Keratinocyte (primary cell): ENCODE measurements around the gene OBSCN. TPM values are rescaled to one million over a fixed set of nuclear protein-coding genes. Genes with fewer than 3 reads are reported as not detected.

Source experiments
- DNase-seq: peaks from one replicate; pipeline ENCODE4 v3.0.0-alpha.2; 2011; ENCODE audit warnings: low read depth, missing footprints, low spot score
- FAIRE-seq: peaks from 2 replicates; lab custom pipeline; 2011; peaks lifted over from hg19 to GRCh38; lab: Jason Lieb, UNC
- H2AFZ ChIP-seq: 2 replicates; pipeline ENCODE4 v1.6.0; 2012; ENCODE audit warnings: low read length, control low read depth, inconsistent platforms; ENCODE audit not compliant: control insufficient read depth
- H3K27ac ChIP-seq: 2 replicates; pipeline ENCODE4 v1.5.1; 2011; ENCODE audit warnings: low read length; ENCODE audit not compliant: control insufficient read depth, insufficient read depth
- H3K27me3 ChIP-seq: 3 replicates; pipeline ENCODE4 v1.6.0; 2011; ENCODE audit warnings: low read length; ENCODE audit not compliant: control insufficient read depth, insufficient read depth; ENCODE audit errors: extremely low read depth
- H3K36me3 ChIP-seq, 2 experiments: 2 replicates in 1 of 2; 3 replicates in 1 of 2; pipeline ENCODE4 v1.5.1; 2011; ENCODE audit warnings: low read length in 2 of 2, mild to moderate bottlenecking in 1 of 2; ENCODE audit not compliant: control insufficient read depth in 2 of 2, insufficient read depth in 2 of 2; ENCODE audit errors: extremely low read depth in 1 of 2
- H3K4me1 ChIP-seq: 3 replicates; pipeline ENCODE4 v1.5.1; 2011; ENCODE audit warnings: low read length; ENCODE audit not compliant: control insufficient read depth, insufficient read depth; ENCODE audit errors: extremely low read depth
- H3K4me2 ChIP-seq: 3 replicates; pipeline ENCODE4 v1.6.0; 2011; ENCODE audit warnings: low read depth, low read length; ENCODE audit not compliant: control insufficient read depth, insufficient read depth; ENCODE audit errors: extremely low read depth
- H3K4me3 ChIP-seq, 3 experiments: fragments of 200-600 bp in 1 of 3; sonication (generic) in 1 of 3; 2 replicates in 2 of 3; 3 replicates in 1 of 3; pipeline ENCODE4 v1.5.1; 2011 to 2016; ENCODE audit warnings: low read length in 3 of 3, mild to moderate bottlenecking in 3 of 3, control low read depth in 2 of 3, inconsistent platforms in 1 of 3, low read depth in 1 of 3, mixed read lengths in 1 of 3, mixed run types in 1 of 3, moderate library complexity in 1 of 3; ENCODE audit not compliant: control insufficient read depth in 2 of 3, insufficient read depth in 2 of 3; ENCODE audit errors: extremely low read depth in 1 of 3
- H3K79me2 ChIP-seq: 2 replicates; pipeline ENCODE4 v1.6.0; 2012; ENCODE audit warnings: low read length; ENCODE audit not compliant: control insufficient read depth, insufficient read depth
- H3K9ac ChIP-seq: 3 replicates; pipeline ENCODE4 v1.6.0; 2011; ENCODE audit warnings: low read length; ENCODE audit not compliant: control insufficient read depth, insufficient read depth; ENCODE audit errors: extremely low read depth
- H3K9me1 ChIP-seq: 3 replicates; pipeline ENCODE4 v1.6.0; 2011; ENCODE audit warnings: low read length; ENCODE audit not compliant: control insufficient read depth, insufficient read depth; ENCODE audit errors: extremely low read depth
- H3K9me3 ChIP-seq: 2 replicates; pipeline ENCODE4 v1.5.1; 2012; ENCODE audit warnings: low read depth, low read length; ENCODE audit not compliant: control insufficient read depth
- H4K20me1 ChIP-seq: 3 replicates; pipeline ENCODE4 v1.6.0; 2011; ENCODE audit warnings: low read length; ENCODE audit not compliant: control insufficient read depth, insufficient read depth; ENCODE audit errors: extremely low read depth
- EZH2 ChIP-seq: IDR thresholded peaks from one replicate; pipeline ENCODE4 v1.6.1; 2012; ENCODE audit warnings: inconsistent platforms, mild to moderate bottlenecking, low read length, moderate library complexity
- dilution Hi-C: fragments of 300-500 bp; cut with MboI; formaldehyde crosslinking; loops from one replicate; pipeline ENCODE4 v1.7.0; 2020; ENCODE audit warnings: low sequenced_read_pairs; ENCODE audit not compliant: extremely low pct_ligation_motif_present
- polyA plus RNA-seq, 5 experiments: library from polyadenylated mRNA; depleted of rRNA in 3 of 5; stranded (reverse) in 3 of 5; stranded (forward) in 1 of 5; unstranded in 1 of 5; fragments of >200 nt; gene quantifications; 1 replicate in 1 of 5; 2 replicates in 3 of 5; 3 replicates in 1 of 5; pipeline versions ENCODE4 v1.2.1 to v1.2.3, GENCODE V29; 2011 to 2012; ENCODE audit warnings: missing spikeins in 2 of 5, low read depth in 1 of 5, low replicate concordance in 1 of 5
- TF ChIP-seq, protein P1 (sequence below), 3 experiments: IDR thresholded peaks in 1 of 3; conservative IDR thresholded peaks in 1 of 3; optimal IDR thresholded peaks in 1 of 3; 2 replicates in 2 of 3; 3 replicates in 1 of 3; pipeline versions ENCODE3 to v1.5.1; 2011; ENCODE audit warnings: low read length in 3 of 3, mild to moderate bottlenecking in 3 of 3, moderate library complexity in 2 of 3, control low read depth in 1 of 3, inconsistent platforms in 1 of 3; ENCODE audit not compliant: insufficient read depth in 2 of 3; ENCODE audit errors: extremely low read depth in 1 of 3

Gene OBSCN
- polyA plus RNA-seq, 1 donor (not counting 4 experiments of a cell fraction or from before 2014, with no cell fraction given): 1.8 TPM

DNA sequence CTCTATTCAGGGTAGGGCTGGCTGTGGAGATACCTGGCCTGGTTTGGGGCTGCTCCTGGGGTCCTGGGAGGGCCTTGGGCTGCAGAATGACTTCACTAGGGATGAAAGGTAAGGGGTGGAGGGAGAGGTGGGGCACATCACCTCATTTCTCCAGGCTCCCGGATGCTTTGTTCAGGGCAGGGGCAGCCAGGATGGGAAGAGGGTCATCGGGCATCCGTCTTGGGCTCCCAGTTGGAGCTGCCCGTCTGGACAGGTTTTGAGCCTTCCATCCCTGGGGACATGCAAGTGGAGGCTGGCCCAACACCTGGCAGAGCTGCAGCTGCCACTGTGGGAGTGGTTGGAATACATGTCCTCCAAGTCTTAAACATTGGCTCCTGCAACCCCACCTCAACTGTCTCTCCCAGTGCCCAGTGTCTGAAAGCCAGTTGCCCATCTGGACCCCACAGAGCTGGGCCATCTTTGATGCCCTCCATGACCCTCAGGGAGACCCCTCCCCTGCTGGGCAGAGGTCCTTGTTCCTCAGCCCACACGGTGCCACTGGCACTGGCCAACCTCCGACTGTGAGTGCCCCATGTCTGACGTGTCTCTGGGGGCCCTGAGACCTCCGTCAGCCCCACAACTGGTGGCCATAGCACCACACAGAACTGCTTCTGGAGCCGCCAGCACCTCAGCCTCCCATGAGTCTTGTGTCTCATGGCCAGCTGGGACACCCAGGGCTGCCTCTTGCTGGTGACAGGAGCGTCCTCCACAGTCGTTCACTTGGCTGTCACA, 145.9 kb downstream of the OBSCN start:
- Histone ChIP-seq H3K4me3 (no peak overlapping the region), H3K79me2 (no peaks in the 10 kb centered on the region), H3K27ac (no peak overlapping the region), H2AFZ (no peak overlapping the region), H3K4me2 (peak overlapping the region; percentile 48), H3K27me3 (no peaks in the 10 kb centered on the region), H3K9ac (no peak overlapping the region), H4K20me1 (no peaks in the 10 kb centered on the region), H3K9me1 (peaks cover 3% of the 10 kb centered on the region), H3K36me3 (no peaks in the 10 kb centered on the region), H3K4me1 (peaks cover 8% of the 10 kb centered on the region), H3K9me3 (no peaks in the 10 kb centered on the region)
- FAIRE-seq: no peak
- no peak for TF ChIP-seq EZH2
- TF ChIP-seq, protein P1, sequence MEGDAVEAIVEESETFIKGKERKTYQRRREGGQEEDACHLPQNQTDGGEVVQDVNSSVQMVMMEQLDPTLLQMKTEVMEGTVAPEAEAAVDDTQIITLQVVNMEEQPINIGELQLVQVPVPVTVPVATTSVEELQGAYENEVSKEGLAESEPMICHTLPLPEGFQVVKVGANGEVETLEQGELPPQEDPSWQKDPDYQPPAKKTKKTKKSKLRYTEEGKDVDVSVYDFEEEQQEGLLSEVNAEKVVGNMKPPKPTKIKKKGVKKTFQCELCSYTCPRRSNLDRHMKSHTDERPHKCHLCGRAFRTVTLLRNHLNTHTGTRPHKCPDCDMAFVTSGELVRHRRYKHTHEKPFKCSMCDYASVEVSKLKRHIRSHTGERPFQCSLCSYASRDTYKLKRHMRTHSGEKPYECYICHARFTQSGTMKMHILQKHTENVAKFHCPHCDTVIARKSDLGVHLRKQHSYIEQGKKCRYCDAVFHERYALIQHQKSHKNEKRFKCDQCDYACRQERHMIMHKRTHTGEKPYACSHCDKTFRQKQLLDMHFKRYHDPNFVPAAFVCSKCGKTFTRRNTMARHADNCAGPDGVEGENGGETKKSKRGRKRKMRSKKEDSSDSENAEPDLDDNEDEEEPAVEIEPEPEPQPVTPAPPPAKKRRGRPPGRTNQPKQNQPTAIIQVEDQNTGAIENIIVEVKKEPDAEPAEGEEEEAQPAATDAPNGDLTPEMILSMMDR (optimal IDR thresholded peaks at IDR 0.05 in 1 of 3, IDR thresholded peaks at IDR 0.05 in 1 of 3, conservative IDR thresholded peaks at IDR 0.05 in 1 of 3; ENCODE audit: extremely low read depth in 1 of 3, insufficient read depth in 2 of 3, low read length in 3 of 3): no peak
- dilution Hi-C loops: no loop called here
- peak; percentile 26 for DNase-seq

DNA sequence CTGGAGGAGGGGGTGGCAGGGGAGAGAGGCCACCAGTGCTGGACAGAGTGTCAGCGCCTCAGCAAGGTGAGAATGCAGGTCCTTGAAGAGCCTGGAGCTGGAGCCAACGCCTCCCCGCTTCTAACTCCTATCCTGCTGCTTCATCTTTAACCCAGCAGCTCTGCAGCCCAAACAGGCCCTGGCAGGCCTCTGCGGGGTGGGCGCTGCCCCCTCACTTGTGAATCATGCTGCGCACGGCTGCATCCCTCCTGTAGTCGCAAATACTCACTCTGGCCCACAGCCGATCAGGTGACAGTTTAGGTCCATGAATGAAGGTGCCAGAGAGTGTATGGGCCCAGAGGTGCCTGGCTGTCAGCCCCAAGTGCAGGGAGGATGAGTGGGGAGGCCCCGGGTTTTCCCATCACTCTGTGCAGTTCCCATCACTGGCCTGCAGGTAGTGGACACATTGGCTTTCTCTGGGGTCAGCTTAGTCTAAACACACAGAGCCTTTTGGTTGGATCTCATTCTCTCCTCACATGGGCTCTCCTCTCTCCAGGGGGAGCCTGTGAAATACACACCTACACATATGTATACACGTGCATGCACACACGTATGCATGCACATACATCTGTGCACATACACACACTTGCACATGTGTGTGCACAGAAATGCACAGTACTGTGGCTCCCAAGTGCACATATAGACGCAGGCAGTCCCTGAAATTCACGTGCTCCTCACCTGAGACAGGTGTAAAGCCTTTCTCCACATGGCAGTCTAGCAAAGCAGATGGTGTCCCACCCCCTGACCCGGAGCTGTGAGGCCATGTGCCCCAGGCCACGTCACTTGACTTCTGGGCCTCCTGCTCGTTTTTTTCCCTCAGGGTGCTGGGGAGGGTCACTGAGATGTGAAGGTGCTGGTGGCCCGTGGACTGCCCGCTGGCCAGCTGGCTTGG, 146.8 kb downstream of the OBSCN start:
- H3K4me2 ChIP-seq: peak overlapping the region; percentile 48

More for the DNA sequence above, 146.8 kb downstream of the OBSCN start:
- Histone ChIP-seq H3K9me3 (no peaks in the 10 kb centered on the region), H3K4me1 (peaks cover 8% of the 10 kb centered on the region), H3K9me1 (peaks cover 3% of the 10 kb centered on the region), H3K79me2 (no peaks in the 10 kb centered on the region), H3K9ac (no peak overlapping the region), H3K36me3 (no peaks in the 10 kb centered on the region), H3K4me3 (no peak overlapping the region), H2AFZ (no peak overlapping the region), H3K27ac (no peak overlapping the region), H3K27me3 (no peaks in the 10 kb centered on the region), H4K20me1 (no peaks in the 10 kb centered on the region)
- FAIRE-seq (no peak), DNase-seq (no peak)
- no peak for TF ChIP-seq EZH2
- TF ChIP-seq, protein P1 (optimal IDR thresholded peaks at IDR 0.05 in 1 of 3, IDR thresholded peaks at IDR 0.05 in 1 of 3, conservative IDR thresholded peaks at IDR 0.05 in 1 of 3; ENCODE audit: extremely low read depth in 1 of 3, insufficient read depth in 2 of 3, low read length in 3 of 3): peak in 1 of 3 experiments; percentile 19
- dilution Hi-C loops: no loop called here
